Right lobe of liver (tissue), 4 donors: ENCODE results near the gene KSR2.

Experiments
- CTCF ChIP-seq, 4 donors: fragments of 200-600 bp in 3 of 4; fragments of 450-650 bp in 1 of 4; IDR thresholded peaks; one replicate each; pipeline versions ENCODE4 v1.5.1 to v1.8.0; 2016 to 2022; ENCODE audit warnings: antibody characterized with exemption in 4 of 4, mild to moderate bottlenecking in 2 of 4
- POLR2A ChIP-seq: fragments of 450-650 bp; IDR thresholded peaks from one replicate; pipeline ENCODE4 v1.6.1; 2017; ENCODE audit warnings: antibody characterized with exemption, mild to moderate bottlenecking
- donor health status: DM: no; HTN: no; CAD: no.
- donor health status: DM: no; HTN: no; CAD: no.
- donor health status: DM: no; HTN: yes; CAD: no.

- TF ChIP-seq POLR2A (no peak), CTCF (IDR thresholded peaks at IDR 0.05) (no peak)
Observed at GRCh38 chr12:117749431-117749830, 219.4 kb downstream of the KSR2 start.
